Hepatocyte (in vitro differentiated cells): ENCODE data around the gene RIOX2.

Experiments used
- EZH2 ChIP-seq: fragments of 200-600 bp; sonication (generic); IDR thresholded peaks from 2 replicates; pipeline ENCODE4 v1.6.1; 2016; ENCODE audit warnings: antibody characterized with exemption, mild to moderate bottlenecking, borderline replicate concordance
- TF ChIP-seq, protein P1 (sequence below): fragments of 200-600 bp; sonication (generic); IDR thresholded peaks from 2 replicates; pipeline ENCODE4 v1.5.1; 2016; ENCODE audit warnings: antibody characterized with exemption, mild to moderate bottlenecking; ENCODE audit not compliant: poor library complexity

DNA sequence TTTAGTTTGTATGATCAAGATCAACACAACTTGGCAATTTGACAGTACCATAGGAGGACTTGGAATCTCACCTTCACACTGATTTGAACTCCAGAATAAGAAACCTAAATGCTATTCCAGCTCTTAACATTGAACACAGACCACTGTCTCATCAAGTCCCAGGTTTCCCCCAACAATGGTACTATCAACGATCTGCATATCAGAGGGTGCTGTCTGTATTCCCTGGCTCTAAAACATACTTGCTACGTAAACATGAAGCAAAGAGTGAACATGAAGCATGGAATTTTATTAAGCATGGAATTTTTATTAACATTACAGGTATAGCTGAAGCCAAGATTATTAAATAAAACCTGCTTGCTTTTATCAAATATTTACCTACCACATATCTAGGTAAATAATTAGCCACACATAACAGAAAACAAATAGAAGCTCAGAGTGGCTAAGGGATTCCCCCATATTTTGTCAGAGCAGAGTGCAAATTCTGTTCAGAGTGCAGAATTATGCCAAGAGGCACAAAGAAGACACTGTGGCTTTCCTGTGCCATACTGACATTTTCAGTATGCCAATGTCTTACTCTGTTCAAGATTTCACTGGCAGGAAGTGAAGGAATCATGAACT lies 22.2 kb upstream of the RIOX2 start:
- TF ChIP-seq, protein P1, sequence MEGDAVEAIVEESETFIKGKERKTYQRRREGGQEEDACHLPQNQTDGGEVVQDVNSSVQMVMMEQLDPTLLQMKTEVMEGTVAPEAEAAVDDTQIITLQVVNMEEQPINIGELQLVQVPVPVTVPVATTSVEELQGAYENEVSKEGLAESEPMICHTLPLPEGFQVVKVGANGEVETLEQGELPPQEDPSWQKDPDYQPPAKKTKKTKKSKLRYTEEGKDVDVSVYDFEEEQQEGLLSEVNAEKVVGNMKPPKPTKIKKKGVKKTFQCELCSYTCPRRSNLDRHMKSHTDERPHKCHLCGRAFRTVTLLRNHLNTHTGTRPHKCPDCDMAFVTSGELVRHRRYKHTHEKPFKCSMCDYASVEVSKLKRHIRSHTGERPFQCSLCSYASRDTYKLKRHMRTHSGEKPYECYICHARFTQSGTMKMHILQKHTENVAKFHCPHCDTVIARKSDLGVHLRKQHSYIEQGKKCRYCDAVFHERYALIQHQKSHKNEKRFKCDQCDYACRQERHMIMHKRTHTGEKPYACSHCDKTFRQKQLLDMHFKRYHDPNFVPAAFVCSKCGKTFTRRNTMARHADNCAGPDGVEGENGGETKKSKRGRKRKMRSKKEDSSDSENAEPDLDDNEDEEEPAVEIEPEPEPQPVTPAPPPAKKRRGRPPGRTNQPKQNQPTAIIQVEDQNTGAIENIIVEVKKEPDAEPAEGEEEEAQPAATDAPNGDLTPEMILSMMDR, result no peak
- no peak for TF ChIP-seq EZH2
